Hematopoietic multipotent progenitor cell (in vitro differentiated cells): ENCODE results near the gene JMY. TPM values are rescaled to one million over a fixed set of nuclear protein-coding genes. Genes with fewer than 3 reads are reported as not detected.

ENCODE experiments used
- DNase-seq, 3 donors: peaks; one replicate each; pipeline ENCODE4 v3.0.0-alpha.2; 2011 to 2015; ENCODE audit warnings: low read depth in 2 of 3, low spot score in 2 of 3
- total RNA-seq: library from RNA; depleted of rRNA; stranded (reverse); fragments of >200 nt; gene quantifications from one replicate; pipeline ENCODE4 v1.2.3, GENCODE V29; 2012

Gene JMY
- 11.6 TPM for total RNA-seq

- peak; percentile 74 to 89 (median 86) for DNase-seq
Observed at GRCh38 chr5:79235634-79236361, at the start of gene JMY. Gene JMY, plus strand, starts transcription at chr5:79236131. Its CDS starts 520 bp downstream, at chr5:79236651.

- DNase-seq, result no peak
Observed at GRCh38 chr5:79186455-79186854, 49.5 kb upstream of the JMY start.

GRCh38 chr5:79189439-79190234 lies 46.3 kb upstream of the JMY start:
- no peak for DNase-seq

- DNase-seq, result no peak
Observed at GRCh38 chr5:79190235-79190529, 45.7 kb upstream of the JMY start.

GRCh38 chr5:79191457-79191856 lies 44.5 kb upstream of the JMY start:
- DNase-seq, result no peak

GRCh38 chr5:79193643-79194042 lies 42.3 kb upstream of the JMY start:
- no peak for DNase-seq

GRCh38 chr5:79200573-79201183 lies 35.3 kb upstream of the JMY start:
- peak in 2 of 3 donors; percentile 19 to 39 for DNase-seq

GRCh38 chr5:79201206-79201605 lies 34.7 kb upstream of the JMY start:
- DNase-seq, result no peak

GRCh38 chr5:79202076-79202475 lies 33.9 kb upstream of the JMY start:
- no peak for DNase-seq

- DNase-seq, result no peak
Observed at GRCh38 chr5:79205965-79206364, 30.0 kb upstream of the JMY start.

GRCh38 chr5:79206541-79206940 lies 29.4 kb upstream of the JMY start:
- DNase-seq, result no peak

GRCh38 chr5:79209505-79209904 lies 26.4 kb upstream of the JMY start:
- no peak for DNase-seq

GRCh38 chr5:79224286-79224984 lies 11.5 kb upstream of the JMY start:
- no peak for DNase-seq

- no peak for DNase-seq
Observed at GRCh38 chr5:79225026-79225425, 10.9 kb upstream of the JMY start.

- no peak for DNase-seq
Observed at GRCh38 chr5:79225441-79225840, 10.5 kb upstream of the JMY start.

GRCh38 chr5:79227484-79228025 lies 8.4 kb upstream of the JMY start:
- no peak for DNase-seq

- DNase-seq, result no peak
Observed at GRCh38 chr5:79229357-79230174, 6.4 kb upstream of the JMY start.

- no peak for DNase-seq
Observed at GRCh38 chr5:79235261-79235633, 684 bp upstream of the JMY start.

- DNase-seq, result peak in 2 of 3 donors; percentile 16 to 48
Observed at GRCh38 chr5:79236362-79236969, 535 bp downstream of the JMY start.
